NCI-H345 (cell line): ENCODE data around the gene PEMT.

Experiments used
- DNase-seq: peaks from one replicate; lab custom pipeline; 2025; lab: John Stamatoyannopoulos, UW

The PEMT gene

DNA sequence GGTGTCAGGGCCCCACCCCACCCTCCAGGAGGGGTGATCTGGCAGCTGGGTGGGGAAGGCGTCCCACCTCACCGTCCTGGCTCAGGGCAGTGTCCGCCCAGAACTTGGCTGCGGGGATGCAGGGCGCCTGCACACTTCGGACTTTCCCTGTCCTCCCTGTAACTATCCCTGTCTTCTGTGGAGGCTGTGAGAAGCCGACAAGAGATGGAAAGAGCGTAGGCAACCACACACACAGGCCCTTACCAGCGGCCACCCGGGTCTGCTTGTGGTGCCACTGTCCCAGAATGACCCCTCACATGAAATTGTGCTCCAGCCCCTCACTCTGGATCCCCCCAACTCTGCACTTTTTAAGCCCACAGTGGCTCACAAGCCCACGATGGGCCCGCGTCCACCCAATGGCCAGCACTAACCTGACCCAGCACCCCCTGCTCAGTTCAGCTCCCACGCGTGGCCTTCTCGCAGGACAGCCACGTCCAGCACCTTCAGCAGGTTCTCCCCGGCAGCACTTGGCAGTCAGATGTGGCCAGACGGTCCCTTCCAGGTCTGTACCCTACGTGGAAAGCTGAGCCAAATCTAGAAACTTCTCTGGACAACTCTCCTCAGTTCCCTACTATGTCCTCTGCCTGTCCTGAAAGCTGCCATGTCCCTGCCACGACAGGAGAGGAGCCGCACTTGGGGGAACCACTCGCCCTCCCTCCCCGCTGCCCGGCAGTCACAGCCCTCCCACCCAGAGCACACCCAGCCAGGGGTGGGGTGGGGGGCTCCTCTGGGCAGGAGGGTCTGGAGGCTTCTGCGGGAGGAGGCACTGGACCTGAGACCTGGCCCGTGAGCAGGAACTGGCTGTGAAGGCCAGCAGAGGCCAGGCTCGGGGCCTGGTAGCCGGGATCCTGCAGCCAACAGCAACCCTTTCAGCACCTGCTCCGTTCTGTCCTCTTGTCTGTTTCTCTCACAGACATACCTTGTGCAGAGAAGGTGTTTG, 38.0 kb downstream of the PEMT start:
- DNase-seq: no peak

DNA sequence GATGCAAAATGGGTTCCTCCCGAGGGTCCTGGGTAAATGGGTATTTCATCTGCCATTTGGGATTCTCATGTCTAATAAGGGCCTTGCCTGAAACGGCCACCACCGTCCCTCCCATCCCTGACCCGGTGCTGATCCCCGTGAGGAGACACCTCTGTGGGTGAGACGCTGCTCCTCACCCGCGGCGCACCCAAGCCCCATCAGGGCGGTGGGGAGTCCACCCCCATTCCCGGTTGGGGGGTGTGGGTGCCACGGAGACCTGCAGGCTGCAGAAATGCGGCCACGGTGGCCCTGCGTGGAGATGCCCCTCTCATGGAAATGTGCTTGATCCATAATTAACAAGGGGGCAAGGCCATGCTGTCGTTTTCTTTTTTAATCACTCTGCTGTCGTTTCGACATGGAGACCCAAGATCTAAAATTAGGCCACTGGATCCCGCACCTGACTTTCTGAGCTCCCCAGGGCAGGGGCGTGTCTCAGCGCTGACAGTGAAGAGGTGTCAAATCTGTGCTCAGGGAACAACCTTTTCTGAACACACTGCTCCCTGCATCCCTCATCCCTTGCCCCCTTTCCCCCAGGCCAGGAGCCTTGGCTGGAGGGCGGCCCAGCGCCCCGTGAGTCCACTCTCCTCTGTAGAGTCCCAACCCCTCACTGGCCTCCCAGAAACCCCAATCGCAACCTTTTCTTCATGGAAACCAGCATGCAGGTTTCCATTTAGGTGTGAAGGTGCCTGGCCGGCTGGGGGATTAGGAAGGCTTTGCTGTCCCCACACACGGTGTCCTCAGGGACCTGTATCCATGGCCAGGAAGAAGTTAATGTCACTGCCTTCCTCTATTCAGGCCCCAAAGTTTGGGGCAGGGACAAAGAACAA, 38.9 kb downstream of the PEMT start:
- no peak for DNase-seq

DNA sequence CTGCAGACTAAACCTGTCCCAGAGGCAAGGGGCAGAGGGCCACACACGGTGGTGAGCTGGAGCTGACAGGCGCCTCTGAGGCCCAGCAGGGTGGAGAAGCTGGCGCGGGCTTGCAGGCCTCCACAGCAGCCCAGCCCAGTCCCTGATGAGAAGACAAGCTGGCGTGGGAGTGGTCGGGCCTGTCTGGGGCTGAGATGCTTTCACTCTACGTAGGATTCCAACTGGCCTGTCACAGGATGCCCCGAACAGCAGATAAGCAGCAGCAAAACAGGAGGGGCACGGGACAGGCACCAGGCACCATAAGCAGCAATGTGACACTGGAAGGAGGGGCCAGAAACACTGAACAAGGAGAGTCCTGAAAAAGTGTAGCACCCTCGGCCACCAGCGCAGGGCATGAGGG, 40.1 kb downstream of the PEMT start:
- no peak for DNase-seq

DNA sequence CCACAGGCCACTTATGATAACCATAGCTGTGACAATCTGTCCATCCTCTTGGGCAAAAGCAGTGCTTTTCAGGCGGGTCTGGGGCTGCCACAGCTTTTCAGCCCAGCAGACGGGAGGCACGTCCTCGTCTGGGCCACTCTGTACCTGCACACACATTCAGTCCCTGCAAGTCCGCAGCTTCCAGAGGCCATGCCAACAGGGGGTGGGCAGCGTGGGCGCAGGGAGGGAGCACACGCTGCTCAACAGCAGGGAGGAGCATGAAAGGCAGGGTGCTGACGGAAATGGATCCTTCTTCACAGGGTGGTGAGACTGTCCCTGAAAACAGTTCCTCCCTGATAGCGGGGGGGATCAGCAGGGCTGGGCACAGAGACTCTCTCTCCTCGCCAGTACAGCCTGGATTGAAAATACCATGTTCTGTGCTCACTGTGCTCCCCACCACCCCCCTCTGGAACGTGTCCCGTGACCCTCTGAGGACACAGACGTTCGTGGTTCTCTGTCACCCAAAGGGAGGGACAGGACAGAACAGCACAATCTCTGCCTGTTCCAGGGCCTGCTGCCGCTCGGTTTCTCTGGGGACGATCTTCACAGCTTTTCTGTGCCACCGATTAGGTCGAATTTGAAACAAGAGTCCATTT, 41.7 kb downstream of the PEMT start:
- DNase-seq: no peak

DNA sequence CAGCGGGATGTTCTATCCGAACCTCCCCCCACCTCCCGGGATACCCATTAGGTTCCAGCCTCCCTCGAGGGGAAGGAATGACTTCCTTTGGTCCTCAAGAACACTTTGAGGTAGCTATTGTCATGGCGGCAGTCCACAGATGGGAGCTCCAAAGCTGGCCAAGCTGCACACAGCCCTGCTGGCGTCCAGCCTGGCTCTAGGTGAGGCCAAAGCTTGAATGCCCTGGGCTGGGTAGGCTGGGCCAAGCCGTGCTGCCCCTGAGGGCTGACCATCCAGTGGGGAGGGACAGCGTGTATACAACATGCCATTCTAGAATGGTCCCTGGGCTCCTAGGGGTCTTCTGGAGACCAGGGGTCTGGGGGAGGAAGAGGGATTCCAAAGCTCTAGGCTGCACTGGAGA, 43.5 kb downstream of the PEMT start:
- no peak for DNase-seq

DNA sequence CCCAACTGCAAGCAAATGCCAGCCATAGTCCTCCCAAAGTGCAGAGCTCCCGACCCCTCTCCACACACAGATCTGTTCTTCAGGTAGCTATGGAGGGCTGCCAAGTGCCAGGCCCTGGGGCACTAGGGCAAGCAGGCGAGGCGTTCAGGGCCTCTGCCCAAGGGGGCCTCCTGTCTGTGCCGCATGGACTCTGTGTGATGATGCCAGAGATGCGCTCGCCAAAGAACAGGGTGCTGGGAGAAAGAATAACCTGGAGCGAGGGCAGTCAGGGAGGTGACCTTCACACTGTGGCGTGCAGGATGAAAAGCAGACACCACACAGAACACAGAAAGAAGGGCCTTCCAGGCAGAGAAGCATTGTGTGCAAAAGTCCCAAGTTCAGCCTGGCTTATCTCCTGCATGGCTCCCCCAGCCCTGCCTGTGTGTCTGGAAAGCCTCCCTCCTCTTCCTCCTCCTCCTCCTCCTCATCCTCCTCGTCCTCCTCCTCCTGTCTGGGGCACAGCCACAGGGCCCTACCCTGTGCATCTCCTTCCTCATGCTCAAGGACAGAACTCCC, 44.2 kb downstream of the PEMT start:
- no peak for DNase-seq

DNA sequence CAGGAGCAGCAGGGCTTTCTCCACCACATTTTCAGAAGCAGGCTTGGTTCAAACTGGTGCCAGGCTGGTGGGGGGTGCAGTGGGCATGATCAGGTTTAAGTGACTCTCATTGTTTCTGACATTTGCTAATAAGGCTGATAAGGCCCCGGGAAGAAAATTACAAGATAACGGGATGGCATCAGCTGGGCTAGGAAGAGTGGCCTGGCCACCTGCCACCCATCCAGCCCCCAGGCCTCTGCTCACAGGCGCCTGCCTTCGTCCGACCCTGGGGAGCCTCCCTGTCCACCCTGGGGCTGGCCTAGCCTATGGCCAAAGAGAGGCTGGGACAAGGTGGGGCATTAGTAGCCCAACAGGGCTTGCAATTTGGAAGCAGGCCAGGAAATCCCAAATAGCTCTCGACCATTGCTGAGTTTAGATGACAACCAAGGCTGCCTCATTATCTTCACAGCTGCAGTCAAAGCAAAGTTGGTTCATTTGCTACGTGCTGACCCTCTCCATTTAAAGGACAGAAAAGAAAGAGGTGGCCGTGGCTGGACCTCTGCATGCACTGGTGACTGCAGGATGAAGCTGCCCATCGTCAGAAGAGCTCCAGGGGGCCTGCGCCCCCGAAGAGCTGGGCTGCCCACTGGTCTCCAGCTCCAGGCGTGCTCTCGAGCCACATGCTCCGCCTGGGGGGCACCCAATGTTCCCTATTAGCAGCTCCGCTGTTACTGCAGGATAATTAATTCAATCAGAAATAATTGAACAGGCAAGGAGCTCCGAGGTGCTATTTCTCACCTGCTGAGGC, 44.9 kb downstream of the PEMT start:
- no peak for DNase-seq

DNA sequence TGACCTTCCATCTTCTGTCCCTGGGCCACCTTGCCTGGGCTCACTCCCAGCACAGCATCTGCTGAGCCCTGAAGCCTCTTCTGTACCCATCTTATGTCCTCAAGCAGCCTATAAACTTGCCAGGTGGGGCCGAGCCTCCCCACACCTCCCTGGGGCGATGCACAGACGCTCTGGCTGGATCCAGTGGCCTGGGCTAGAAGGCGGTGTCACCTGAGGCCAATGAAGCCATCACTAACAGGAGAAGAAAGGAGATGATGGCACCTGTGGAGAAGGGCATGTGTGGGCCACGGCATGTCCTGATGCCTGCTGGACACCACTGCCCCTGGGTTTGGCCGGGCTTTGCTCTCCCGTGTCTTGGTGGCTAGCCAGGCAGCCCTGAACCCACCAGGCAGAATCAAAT, 45.5 kb downstream of the PEMT start:
- no peak for DNase-seq

DNA sequence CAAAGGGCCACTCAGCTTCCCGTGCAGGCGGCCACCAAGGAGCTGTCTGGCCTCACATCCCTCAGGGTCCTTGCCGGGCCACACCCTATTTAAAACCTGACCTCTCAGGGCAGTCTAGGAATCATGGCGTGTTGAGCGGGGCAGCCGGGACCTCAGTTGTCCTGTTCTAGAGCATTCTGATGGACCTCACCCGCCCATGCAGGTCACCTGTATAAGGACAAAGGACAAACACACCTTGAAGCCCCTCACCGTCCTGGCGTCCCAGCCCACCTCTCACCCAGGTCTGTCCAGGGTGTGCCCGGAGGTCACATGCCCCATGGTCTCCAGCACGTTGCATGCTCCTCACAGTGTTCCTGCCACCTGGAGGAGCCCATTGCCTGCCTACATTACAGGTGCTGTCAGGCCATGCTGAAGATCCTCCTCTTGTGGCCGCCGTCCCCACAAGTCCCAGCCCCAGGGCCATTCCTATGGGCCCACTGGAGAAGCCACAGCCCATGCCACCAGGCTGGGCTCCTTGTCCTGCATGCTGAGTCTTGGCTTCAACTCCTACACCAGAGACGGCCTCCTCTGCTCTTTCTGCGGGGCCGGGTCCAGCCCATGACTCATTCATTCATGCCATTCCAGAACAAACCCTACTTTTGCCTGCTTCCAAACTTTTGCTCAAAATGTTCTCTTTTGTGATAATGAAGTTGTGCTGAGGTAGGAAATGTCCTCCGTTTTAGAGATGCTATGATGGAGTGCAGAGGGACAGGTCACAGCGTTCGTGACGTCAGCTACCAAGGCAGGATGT, 46.3 kb downstream of the PEMT start:
- DNase-seq: no peak

DNA sequence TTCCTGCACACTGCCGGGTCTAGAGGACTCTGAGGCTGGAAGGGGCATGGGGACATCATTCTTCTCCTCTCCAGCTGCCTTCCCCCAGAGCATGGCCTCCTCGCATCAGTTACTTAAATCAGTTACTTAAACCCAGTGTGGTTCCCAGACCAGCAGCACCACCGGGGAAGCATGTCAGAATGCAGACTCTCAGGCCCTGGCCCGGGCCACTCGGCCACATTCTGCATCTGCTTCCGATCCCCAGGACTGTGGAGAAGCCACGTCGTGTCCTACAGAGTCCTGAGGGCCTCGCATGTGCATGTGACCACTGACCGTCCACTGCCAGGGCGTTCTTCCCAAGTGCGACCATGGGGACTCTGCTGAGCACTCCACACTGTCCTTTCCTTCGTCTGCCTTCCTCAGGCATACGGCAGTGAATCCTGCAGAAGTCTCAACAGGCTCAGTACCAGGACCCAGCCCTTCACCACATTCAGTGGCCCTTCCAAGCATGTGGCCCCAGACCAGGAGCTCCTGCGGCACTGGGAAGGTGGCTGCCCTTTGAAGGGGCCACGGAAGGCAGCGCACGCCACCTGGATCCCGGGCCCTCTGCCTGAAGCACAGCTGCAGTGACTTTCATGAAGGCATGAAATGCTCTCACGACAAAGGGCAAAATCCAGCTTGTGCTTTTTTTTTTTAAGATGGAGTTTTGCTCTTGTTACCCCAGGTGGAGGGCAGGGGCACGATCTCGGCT, 48.4 kb downstream of the PEMT start:
- DNase-seq: no peak

DNA sequence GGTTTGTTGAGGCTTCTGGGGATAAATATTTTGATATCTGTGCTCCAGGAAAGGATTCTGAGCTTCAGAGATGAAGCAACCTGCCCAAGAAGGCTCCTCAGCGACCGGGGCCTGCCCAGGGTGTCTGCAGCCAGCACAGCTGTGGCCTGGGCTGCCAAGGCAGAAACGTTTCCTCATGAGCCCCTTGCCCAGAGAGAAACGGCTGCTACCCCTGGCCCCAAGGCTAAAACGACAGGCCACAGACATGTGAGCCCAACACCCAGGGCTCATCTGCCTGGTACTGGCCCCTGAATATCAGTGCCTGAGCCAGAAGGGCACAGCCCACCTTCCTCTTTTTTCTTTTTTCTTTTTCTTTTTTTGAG, 49.9 kb downstream of the PEMT start:
- DNase-seq: no peak

DNA sequence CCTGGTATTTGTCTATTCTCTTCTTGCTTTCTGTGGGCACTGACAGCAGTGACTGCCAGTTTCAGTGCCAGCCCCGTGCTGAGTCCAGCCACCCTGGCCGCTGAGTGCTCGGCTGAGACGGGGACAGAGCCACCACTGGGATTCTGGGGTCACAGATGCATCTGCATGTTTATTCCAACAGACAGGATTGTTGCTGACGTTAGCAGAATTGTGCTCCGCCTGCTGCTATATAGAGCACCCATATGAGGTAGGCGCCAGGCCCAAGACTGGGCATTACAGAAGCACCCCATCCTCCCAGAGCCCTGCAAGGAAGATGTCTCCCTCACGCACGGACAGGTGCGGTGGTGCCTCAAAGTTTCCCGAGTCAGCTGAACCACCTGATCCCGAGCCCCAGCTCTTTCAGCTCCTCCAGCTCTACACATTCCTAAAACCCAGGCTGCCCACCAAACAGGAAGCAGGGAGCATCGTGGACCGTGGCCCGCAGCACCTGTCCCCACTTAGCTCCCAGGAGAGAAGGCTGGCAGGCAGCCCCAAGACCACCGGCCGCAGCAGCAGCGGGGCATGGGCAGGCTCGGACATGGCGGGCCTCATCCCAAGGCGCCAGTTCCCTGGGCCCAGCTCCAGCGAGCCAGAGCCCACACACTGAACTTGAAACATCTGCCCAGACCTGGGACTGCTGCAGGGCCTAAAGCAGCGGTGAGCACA, 50.4 kb downstream of the PEMT start:
- DNase-seq: no peak

DNA sequence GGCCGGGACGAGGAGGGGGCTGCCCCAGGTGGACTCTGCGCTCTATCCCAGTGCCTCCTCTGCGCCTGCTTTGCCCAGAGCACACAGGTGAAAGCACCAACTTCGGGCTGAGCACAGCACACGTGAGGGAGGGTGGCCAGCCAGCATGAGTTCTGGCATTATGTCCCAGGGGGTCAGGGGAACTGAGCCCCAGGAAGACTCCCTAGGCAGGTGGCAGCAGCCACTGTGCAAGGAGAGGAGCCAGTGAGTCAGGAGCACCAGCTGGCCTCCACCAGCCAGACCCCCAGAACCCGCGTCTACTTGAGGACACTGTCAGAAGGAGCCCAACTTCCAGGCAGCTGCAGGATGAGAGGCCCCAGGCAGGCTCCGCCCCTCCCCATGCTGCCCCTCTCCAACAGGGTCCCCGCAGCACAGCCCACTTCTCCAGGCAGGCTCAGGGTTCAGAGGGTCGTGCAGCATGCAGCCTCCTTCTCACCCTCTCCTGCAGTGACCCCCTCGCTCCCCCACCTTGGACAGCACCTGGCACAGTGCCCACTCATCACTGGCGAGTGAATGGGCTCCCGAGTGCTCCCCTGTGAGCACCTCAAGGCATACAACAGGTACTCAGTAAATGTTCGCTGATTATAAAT, 51.1 kb downstream of the PEMT start:
- peak; percentile 29 for DNase-seq

DNA sequence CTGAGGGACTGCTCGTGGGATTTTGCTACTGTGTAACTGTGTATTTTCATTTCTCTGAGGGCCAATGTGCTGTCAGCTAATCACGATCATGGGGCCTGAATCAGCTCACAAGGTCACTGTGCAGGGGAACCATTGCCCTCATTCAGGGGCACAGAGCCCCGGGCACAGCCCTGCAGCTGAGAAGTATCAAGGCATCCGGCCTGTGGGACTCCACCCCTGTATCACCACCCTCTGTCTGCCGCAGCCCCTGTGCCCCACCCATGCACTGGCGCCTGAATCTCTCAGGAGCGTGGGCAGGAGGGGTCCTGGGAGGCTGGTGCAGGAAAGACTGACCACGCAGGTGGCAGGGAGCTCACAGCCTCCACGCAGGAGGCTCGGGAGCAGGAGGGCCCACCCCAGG, 51.9 kb downstream of the PEMT start:
- no peak for DNase-seq

DNA sequence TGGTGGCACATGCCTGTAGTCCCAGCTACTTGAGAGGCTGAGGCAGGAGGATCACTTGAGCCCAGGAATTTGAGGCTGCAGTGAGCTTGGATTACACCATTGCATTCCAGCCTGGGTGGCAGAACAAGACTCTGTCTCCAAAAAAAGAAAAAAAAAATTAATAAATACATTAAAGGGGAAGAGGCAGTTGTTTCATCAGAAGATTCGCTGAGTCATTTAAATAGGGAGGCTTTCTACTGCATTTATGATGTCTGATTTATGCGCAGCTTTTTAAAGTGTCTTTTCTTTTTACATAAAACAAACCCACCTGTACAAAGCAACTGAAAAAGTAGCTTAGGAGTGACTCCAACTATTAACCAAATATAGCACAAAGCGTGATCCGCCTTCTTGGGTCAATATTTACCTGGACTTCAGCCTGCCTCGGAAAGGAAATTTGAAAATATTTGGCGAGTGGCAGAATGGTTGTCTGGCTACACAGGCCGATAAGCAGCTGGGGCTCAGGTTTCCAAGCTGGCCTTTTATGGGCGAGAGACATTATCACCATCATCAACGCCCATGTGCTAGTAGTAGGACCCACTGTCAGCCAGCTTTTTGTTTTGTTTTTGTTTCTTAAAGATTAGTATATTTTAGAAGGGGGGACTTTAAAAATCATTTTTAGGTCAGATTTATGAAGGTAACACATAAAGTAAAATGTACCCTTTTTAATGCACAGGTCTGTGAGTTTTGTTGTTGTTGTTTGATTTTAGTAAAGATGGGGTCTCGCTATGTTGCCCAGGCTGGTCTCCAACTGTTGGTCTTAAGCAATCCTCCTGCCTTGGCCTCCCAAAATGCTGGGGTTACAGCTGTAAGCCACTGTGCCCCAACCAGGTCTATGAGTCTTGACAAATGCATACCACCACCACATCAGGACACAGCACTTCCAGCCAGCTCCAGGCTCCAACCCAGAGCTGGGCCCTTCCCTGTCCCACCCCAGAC, 52.8 kb downstream of the PEMT start:
- DNase-seq: peak; percentile 89

DNA sequence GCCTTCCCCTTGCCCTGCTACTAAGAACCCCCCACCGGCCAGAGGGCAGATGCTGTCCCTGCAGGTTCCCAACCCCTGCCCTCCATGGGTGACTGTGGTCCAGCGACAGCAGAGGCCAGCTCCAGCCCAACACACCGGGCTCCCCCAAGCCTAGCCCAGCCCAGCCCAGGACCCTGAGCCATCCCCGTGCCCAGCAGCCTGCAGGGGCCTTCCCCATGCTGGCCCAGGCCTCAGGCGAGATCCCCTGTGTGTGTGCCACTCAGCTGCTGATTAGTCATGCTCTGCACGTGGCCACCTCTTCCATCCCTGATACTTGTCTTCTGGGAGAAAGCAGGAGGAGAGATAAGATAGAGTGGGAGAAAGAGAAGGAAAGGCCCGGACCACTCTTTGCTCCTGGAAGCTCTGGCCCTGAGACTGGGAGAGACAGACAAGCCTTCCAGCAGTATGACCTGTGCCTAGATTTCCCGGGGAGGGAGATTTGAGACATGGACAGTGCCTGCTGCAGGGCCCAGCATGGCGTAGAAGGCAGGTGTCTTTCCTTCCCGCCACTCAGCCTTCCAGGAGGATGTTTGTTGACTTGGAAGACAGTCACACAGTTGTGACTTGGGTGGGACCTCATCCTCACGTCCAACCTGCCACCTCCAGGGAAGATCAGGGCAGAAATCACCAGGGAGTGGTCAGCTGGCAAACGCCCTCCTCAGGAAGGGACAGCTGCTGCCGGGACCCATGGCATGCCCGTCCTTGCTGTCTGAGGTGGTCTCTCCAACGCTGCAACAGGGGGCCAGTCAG, 54.0 kb downstream of the PEMT start:
- DNase-seq: no peak

DNA sequence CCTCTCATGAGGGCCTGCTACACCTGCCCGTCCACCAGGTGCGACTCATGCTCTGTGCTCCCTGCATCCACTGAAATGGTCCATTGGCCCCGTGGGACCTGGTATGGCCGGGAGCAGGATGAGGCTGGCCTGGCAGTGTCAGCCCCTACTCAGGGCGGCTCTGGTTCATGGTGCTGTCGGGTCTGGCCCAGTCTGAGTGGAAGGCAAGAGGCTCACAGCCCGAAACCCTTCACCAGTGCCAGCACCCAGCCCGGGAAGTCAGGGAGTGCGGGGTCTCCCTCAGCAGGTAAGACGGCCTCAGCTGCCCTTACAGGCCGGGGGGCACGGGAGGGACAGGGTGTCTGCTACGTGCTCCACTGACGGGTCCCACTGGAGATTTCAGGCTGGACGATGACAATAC, 54.8 kb downstream of the PEMT start:
- DNase-seq: no peak
